ENCODE data around the gene KLRK1. TPM values are rescaled to one million over a fixed set of nuclear protein-coding genes. Genes with fewer than 3 reads are reported as not detected.

The KLRK1 gene
- total RNA-seq, 2 donors from 2014 or later: 0.59 to 2.8 TPM

DNA sequence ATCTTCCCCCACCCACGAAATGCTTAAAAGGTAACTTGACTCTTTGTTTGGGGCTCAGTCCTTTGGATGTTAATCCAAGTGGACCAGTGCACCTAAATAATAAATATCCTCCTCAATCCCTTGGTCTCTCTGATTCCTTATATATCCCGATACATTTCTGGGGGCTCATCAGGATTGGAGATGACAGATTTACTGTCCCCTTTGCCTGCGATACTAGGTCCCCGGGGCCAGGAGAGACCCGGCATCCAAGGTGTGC is 26.3 kb downstream of the KLRK1 start:
- TF ChIP-seq, protein P1, sequence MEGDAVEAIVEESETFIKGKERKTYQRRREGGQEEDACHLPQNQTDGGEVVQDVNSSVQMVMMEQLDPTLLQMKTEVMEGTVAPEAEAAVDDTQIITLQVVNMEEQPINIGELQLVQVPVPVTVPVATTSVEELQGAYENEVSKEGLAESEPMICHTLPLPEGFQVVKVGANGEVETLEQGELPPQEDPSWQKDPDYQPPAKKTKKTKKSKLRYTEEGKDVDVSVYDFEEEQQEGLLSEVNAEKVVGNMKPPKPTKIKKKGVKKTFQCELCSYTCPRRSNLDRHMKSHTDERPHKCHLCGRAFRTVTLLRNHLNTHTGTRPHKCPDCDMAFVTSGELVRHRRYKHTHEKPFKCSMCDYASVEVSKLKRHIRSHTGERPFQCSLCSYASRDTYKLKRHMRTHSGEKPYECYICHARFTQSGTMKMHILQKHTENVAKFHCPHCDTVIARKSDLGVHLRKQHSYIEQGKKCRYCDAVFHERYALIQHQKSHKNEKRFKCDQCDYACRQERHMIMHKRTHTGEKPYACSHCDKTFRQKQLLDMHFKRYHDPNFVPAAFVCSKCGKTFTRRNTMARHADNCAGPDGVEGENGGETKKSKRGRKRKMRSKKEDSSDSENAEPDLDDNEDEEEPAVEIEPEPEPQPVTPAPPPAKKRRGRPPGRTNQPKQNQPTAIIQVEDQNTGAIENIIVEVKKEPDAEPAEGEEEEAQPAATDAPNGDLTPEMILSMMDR (IDR thresholded peaks at IDR 0.05): no peak
- TF ChIP-seq POLR2AphosphoS5 (IDR thresholded peaks at IDR 0.05): no peak
- Histone ChIP-seq H3K4me3 (peak overlapping the region; percentile 54 to 57), H3K27ac (peak overlapping the region; percentile 99 to 100), H3K27me3 (replicated peaks; ENCODE audit: insufficient read depth) (no peaks in the 10 kb centered on the region), H3K36me3 (no peaks in the 10 kb centered on the region), H3K4me1 (replicated peaks) (peaks cover 15% of the 10 kb centered on the region), H3K9me3 (no peaks in the 10 kb centered on the region)
- no peak for DNase-seq (ENCODE audit: low spot score)
- 6% methylated on average over 5 of the region's 5 CpGs for WGBS
- intact Hi-C loops (cut with DNase I): loop anchor here (5.0 to 10.0 kb wide), 2 partner anchors 149 to 249 kb away; partner anchors contain the start of genes GABARAPL1 and MAGOHB

- no peak for DNase-seq (ENCODE audit: low spot score)
- H3K4me3 ChIP-seq: peak overlapping the region; percentile 54 to 57
Observed at GRCh38 chr12:10362828-10363657, 26.8 kb downstream of the KLRK1 start.

GRCh38 chr12:10362325-10362724 is 27.5 kb downstream of the KLRK1 start:
- Histone ChIP-seq H3K36me3 (no peaks in the 10 kb centered on the region), H3K4me3 (no peak overlapping the region), H3K9me3 (no peaks in the 10 kb centered on the region), H3K27ac (peak overlapping the region; percentile 99 to 100), H3K27me3 (replicated peaks; ENCODE audit: insufficient read depth) (no peaks in the 10 kb centered on the region), H3K4me1 (replicated peaks) (peaks cover 15% of the 10 kb centered on the region)
- WGBS: 42% methylated on average over 3 of the region's 3 CpGs
- TF ChIP-seq, protein P1 (IDR thresholded peaks at IDR 0.05): no peak
- TF ChIP-seq POLR2AphosphoS5 (IDR thresholded peaks at IDR 0.05) (no peak), POLR2A (IDR thresholded peaks at IDR 0.05) (no peak)
- intact Hi-C loops (cut with DNase I): loop anchor here (5.0 to 10.0 kb wide), 2 partner anchors 148 to 250 kb away; partner anchors contain the start of genes GABARAPL1 and MAGOHB
- no peak for DNase-seq (ENCODE audit: low spot score)

More at GRCh38 chr12:10362828-10363657, 26.8 kb downstream of the KLRK1 start:
- 16% methylated on average over 9 of the region's 9 CpGs for WGBS
- H3K27me3 ChIP-seq (replicated peaks; ENCODE audit: insufficient read depth): no peaks in the 10 kb centered on the region
- TF ChIP-seq POLR2AphosphoS5 (IDR thresholded peaks at IDR 0.05) (no peak), POLR2A (IDR thresholded peaks at IDR 0.05) (no peak)
- TF ChIP-seq, protein P1 (IDR thresholded peaks at IDR 0.05): no peak
- H3K27ac ChIP-seq: peak overlapping the region; percentile 99 to 100
- intact Hi-C loops (cut with DNase I): loop anchor here (5.0 to 10.0 kb wide), 2 partner anchors 148 to 249 kb away; partner anchors contain the start of genes GABARAPL1 and MAGOHB
- H3K36me3 ChIP-seq: no peaks in the 10 kb centered on the region
- no peaks in the 10 kb centered on the region for H3K9me3 ChIP-seq
- H3K4me1 ChIP-seq (replicated peaks): peaks cover 15% of the 10 kb centered on the region

- whole genome bisulfite sequencing: 39% methylated on average over 4 of the region's 4 CpGs
- TF ChIP-seq POLR2AphosphoS5 (IDR thresholded peaks at IDR 0.05) (peak; percentile 9), POLR2A (IDR thresholded peaks at IDR 0.05) (no peak)
- intact Hi-C loops (cut with DNase I): loop anchor here (5.0 to 10.0 kb wide), 2 partner anchors 147 to 251 kb away; partner anchors contain the start of genes GABARAPL1 and MAGOHB
- DNase-seq (ENCODE audit: low spot score): no peak
- Histone ChIP-seq H3K4me3 (no peak overlapping the region), H3K27ac (peak overlapping the region; percentile 99 to 100), H3K9me3 (no peaks in the 10 kb centered on the region), H3K36me3 (no peaks in the 10 kb centered on the region), H3K27me3 (replicated peaks; ENCODE audit: insufficient read depth) (no peaks in the 10 kb centered on the region), H3K4me1 (replicated peaks) (peaks cover 13% of the 10 kb centered on the region)
Observed at GRCh38 chr12:10361622-10362021, 28.2 kb downstream of the KLRK1 start.

DNA sequence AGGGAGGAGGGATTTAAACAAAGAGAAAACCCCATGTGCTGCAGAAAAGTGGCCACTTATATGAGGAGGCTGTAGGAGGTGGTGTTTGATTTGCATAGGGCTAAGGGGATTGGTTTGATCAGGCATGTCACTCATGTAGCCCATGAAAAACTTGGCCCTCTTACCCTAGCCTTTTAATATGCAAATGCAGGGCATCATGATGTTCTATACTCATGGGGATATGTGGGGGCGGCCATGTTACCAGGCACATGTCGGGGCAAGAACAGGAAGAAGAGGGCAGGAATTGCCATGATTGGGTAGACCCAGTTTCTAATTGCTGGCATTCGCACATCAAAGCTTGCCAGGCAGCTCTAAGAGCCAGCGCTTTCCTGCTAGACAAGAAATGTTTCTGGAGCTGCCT is 28.8 kb downstream of the KLRK1 start:
- intact Hi-C loops (cut with DNase I): loop anchor here (5.0 to 10.0 kb wide), 2 partner anchors 146 to 251 kb away; partner anchors contain the start of genes GABARAPL1 and MAGOHB
- DNase-seq (ENCODE audit: low spot score): no peak

More for the DNA sequence above, 28.8 kb downstream of the KLRK1 start:
- H3K27me3 ChIP-seq (replicated peaks; ENCODE audit: insufficient read depth): no peaks in the 10 kb centered on the region
- H3K36me3 ChIP-seq: no peaks in the 10 kb centered on the region
- no peaks in the 10 kb centered on the region for H3K9me3 ChIP-seq
- TF ChIP-seq, protein P1 (IDR thresholded peaks at IDR 0.05): no peak
- no peak for TF ChIP-seq POLR2AphosphoS5 (IDR thresholded peaks at IDR 0.05)
- no peak for TF ChIP-seq POLR2A (IDR thresholded peaks at IDR 0.05)
- 50% methylated on average over 4 of the region's 4 CpGs for WGBS
- peak overlapping the region; percentile 99 to 100 for H3K27ac ChIP-seq
- peaks cover 7% of the 10 kb centered on the region for H3K4me1 ChIP-seq (replicated peaks)
- no peak overlapping the region for H3K4me3 ChIP-seq

All from prostate gland (tissue), 2 donors.